ENCODE data around the gene PCNX1. TPM values are rescaled to one million over a fixed set of nuclear protein-coding genes. Genes with fewer than 3 reads are reported as not detected.
A peak's percentile ranks its signal among the peaks of the same experiment; 100 is the strongest.

PCNX1 gene
- total and polyA plus RNA-seq, 4 donors: 5.7 to 41.2 (median 18.2) TPM

DNA sequence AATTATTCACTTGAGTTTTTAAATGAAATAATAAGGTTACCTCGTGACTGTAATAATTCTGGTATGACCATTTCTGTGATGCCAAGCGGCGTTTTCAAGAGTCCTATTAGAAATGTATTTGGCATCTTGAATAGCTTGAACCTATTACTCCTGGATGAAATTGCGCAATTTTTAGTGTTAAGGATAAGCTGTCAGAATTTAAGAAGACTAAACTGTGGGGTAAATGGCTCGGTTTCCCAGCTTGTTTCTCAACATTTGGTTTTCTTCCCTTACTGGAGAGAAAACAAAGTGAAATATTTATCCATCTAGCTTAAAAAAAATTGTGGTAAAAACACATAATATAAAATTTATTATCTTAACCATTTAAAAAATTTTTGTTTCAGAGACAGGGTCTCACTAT is 26.8 kb downstream of the PCNX1 start:
- H3K27me3 ChIP-seq (ENCODE audit: control insufficient read depth in 4 of 4, insufficient read depth in 4 of 4, low read length in 3 of 4): no peaks in the 10 kb centered on the region
- TF ChIP-seq JUND (IDR thresholded peaks at IDR 0.05) (no peak), YY1 (IDR thresholded peaks at IDR 0.05) (no peak), TAF1 (conservative IDR thresholded peaks at IDR 0.05) (no peak), RXRA (IDR thresholded peaks at IDR 0.05) (no peak), FOXA1 (IDR thresholded peaks at IDR 0.05) (no peak), HNF4A (conservative IDR thresholded peaks at IDR 0.05) (no peak), HNF4G (IDR thresholded peaks at IDR 0.05) (no peak), EGR1 (IDR thresholded peaks at IDR 0.05; ENCODE audit: low read depth in 2 of 2) (no peak)
- TF ChIP-seq, protein P1, sequence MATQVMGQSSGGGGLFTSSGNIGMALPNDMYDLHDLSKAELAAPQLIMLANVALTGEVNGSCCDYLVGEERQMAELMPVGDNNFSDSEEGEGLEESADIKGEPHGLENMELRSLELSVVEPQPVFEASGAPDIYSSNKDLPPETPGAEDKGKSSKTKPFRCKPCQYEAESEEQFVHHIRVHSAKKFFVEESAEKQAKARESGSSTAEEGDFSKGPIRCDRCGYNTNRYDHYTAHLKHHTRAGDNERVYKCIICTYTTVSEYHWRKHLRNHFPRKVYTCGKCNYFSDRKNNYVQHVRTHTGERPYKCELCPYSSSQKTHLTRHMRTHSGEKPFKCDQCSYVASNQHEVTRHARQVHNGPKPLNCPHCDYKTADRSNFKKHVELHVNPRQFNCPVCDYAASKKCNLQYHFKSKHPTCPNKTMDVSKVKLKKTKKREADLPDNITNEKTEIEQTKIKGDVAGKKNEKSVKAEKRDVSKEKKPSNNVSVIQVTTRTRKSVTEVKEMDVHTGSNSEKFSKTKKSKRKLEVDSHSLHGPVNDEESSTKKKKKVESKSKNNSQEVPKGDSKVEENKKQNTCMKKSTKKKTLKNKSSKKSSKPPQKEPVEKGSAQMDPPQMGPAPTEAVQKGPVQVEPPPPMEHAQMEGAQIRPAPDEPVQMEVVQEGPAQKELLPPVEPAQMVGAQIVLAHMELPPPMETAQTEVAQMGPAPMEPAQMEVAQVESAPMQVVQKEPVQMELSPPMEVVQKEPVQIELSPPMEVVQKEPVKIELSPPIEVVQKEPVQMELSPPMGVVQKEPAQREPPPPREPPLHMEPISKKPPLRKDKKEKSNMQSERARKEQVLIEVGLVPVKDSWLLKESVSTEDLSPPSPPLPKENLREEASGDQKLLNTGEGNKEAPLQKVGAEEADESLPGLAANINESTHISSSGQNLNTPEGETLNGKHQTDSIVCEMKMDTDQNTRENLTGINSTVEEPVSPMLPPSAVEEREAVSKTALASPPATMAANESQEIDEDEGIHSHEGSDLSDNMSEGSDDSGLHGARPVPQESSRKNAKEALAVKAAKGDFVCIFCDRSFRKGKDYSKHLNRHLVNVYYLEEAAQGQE (IDR thresholded peaks at IDR 0.05): no peak
- TF ChIP-seq, protein P2, sequence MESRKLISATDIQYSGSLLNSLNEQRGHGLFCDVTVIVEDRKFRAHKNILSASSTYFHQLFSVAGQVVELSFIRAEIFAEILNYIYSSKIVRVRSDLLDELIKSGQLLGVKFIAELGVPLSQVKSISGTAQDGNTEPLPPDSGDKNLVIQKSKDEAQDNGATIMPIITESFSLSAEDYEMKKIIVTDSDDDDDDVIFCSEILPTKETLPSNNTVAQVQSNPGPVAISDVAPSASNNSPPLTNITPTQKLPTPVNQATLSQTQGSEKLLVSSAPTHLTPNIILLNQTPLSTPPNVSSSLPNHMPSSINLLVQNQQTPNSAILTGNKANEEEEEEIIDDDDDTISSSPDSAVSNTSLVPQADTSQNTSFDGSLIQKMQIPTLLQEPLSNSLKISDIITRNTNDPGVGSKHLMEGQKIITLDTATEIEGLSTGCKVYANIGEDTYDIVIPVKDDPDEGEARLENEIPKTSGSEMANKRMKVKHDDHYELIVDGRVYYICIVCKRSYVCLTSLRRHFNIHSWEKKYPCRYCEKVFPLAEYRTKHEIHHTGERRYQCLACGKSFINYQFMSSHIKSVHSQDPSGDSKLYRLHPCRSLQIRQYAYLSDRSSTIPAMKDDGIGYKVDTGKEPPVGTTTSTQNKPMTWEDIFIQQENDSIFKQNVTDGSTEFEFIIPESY (IDR thresholded peaks at IDR 0.05): no peak
- TF ChIP-seq, protein P3, sequence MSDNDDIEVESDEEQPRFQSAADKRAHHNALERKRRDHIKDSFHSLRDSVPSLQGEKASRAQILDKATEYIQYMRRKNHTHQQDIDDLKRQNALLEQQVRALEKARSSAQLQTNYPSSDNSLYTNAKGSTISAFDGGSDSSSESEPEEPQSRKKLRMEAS (IDR thresholded peaks at IDR 0.05): no peak
- TF ChIP-seq, protein P4, sequence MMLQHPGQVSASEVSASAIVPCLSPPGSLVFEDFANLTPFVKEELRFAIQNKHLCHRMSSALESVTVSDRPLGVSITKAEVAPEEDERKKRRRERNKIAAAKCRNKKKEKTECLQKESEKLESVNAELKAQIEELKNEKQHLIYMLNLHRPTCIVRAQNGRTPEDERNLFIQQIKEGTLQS (IDR thresholded peaks at IDR 0.05): no peak
- TF ChIP-seq, protein P5, sequence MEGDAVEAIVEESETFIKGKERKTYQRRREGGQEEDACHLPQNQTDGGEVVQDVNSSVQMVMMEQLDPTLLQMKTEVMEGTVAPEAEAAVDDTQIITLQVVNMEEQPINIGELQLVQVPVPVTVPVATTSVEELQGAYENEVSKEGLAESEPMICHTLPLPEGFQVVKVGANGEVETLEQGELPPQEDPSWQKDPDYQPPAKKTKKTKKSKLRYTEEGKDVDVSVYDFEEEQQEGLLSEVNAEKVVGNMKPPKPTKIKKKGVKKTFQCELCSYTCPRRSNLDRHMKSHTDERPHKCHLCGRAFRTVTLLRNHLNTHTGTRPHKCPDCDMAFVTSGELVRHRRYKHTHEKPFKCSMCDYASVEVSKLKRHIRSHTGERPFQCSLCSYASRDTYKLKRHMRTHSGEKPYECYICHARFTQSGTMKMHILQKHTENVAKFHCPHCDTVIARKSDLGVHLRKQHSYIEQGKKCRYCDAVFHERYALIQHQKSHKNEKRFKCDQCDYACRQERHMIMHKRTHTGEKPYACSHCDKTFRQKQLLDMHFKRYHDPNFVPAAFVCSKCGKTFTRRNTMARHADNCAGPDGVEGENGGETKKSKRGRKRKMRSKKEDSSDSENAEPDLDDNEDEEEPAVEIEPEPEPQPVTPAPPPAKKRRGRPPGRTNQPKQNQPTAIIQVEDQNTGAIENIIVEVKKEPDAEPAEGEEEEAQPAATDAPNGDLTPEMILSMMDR (IDR thresholded peaks at IDR 0.05; ENCODE audit: low read depth, low read length, missing input control): no peak
- H3K9me3 ChIP-seq (ENCODE audit: control insufficient read depth in 4 of 4, low read length in 3 of 4): no peaks in the 10 kb centered on the region
- peaks cover 4 to 24% (median 13%) of the 10 kb centered on the region in 4 donors for H3K4me1 ChIP-seq (ENCODE audit: control insufficient read depth in 4 of 4, insufficient read depth in 4 of 4, low read length in 3 of 4)
- peak overlapping the region; percentile 48 to 54 for H3K27ac ChIP-seq (ENCODE audit: low read depth in 1 of 2, low read length in 2 of 2)
- WGBS: 84% methylated on average over 5 of the region's 5 CpGs
- DNase-seq (ENCODE audit: low spot score): no peak
- no peak overlapping the region for H3K9ac ChIP-seq (ENCODE audit: low read depth in 1 of 2, low read length in 2 of 2)
- no peaks in the 10 kb centered on the region for H3K36me3 ChIP-seq (ENCODE audit: control insufficient read depth in 4 of 4, insufficient read depth in 3 of 4, low read depth in 1 of 4, low read length in 3 of 4)
- H3K4me3 ChIP-seq (ENCODE audit: low read depth in 1 of 3, low read length in 3 of 3): no peak overlapping the region

DNA sequence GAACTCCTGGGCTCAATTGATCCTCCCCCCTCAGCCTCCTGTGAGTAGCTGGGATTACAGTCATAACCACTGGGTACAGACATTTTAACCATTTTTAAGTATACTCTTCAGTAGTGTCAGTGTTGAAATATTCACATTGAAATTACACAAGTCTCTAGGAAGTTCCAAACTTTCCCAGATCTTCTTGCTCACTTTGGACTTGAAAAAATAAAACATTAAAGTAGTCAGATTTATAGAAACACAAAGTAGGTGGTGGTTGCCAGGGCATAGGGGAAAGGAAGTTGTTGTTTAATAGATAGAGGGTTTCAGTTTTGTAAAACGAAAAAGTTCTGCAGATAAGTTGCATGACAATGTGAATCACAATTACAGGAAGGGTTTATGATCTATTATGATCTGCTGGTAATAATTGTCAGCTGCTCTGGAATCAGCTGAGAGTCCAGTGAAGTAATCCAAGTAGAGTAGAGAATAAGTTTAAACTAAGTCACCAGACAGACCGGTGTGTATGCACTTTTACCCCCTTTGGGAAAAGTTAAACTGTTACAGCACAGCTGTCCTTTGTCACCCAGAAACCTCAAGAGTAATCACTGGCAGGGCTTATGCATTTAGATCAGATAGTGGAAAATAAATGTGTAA is 27.4 kb downstream of the PCNX1 start:
- TF ChIP-seq, protein P2 (IDR thresholded peaks at IDR 0.05): no peak
- TF ChIP-seq JUND (IDR thresholded peaks at IDR 0.05) (no peak), SP1 (IDR thresholded peaks at IDR 0.05) (peak; percentile 46), TAF1 (conservative IDR thresholded peaks at IDR 0.05) (no peak), FOXA1 (IDR thresholded peaks at IDR 0.05) (no peak), HNF4G (IDR thresholded peaks at IDR 0.05) (no peak), FOXA2 (IDR thresholded peaks at IDR 0.05) (no peak), YY1 (IDR thresholded peaks at IDR 0.05) (peak; percentile 10), GABPA (IDR thresholded peaks at IDR 0.05 in 1 of 2, conservative IDR thresholded peaks at IDR 0.05 in 1 of 2) (no peak), HNF4A (conservative IDR thresholded peaks at IDR 0.05) (peak; percentile 49 to 64), RXRA (IDR thresholded peaks at IDR 0.05) (peak; percentile 49 to 72)
- TF ChIP-seq, protein P3 (IDR thresholded peaks at IDR 0.05): no peak
- TF ChIP-seq, protein P5 (IDR thresholded peaks at IDR 0.05; ENCODE audit: low read depth, low read length, missing input control): no peak
- no peak for DNase-seq (ENCODE audit: low spot score)
- 2% methylated on average over 2 of the region's 2 CpGs for WGBS

More for the DNA sequence above, 27.4 kb downstream of the PCNX1 start:
- H3K27me3 ChIP-seq (ENCODE audit: control insufficient read depth in 4 of 4, insufficient read depth in 4 of 4, low read length in 3 of 4): no peaks in the 10 kb centered on the region
- peaks cover 4 to 24% (median 13%) of the 10 kb centered on the region in 4 donors for H3K4me1 ChIP-seq (ENCODE audit: control insufficient read depth in 4 of 4, insufficient read depth in 4 of 4, low read length in 3 of 4)
- no peak overlapping the region for H3K9ac ChIP-seq (ENCODE audit: low read depth in 1 of 2, low read length in 2 of 2)
- H3K36me3 ChIP-seq (ENCODE audit: control insufficient read depth in 4 of 4, insufficient read depth in 3 of 4, low read depth in 1 of 4, low read length in 3 of 4): no peaks in the 10 kb centered on the region
- peak overlapping the region; percentile 48 to 54 for H3K27ac ChIP-seq (ENCODE audit: low read depth in 1 of 2, low read length in 2 of 2)
- H3K9me3 ChIP-seq (ENCODE audit: control insufficient read depth in 4 of 4, low read length in 3 of 4): no peaks in the 10 kb centered on the region
- no peak overlapping the region for H3K4me3 ChIP-seq (ENCODE audit: low read depth in 1 of 3, low read length in 3 of 3)

Data from liver (tissue), 9 donors.